ENCODE measurements around the gene CREB3L2. TPM values are rescaled to one million over a fixed set of nuclear protein-coding genes. Genes with fewer than 3 reads are reported as not detected.

CREB3L2 gene
- total and polyA plus RNA-seq, 10 of the 15 experiments (the other 5 are each of a cell fraction or from before 2014, with no cell fraction given) = 6.4 to 67.1 (median 26.2) TPM

DNA sequence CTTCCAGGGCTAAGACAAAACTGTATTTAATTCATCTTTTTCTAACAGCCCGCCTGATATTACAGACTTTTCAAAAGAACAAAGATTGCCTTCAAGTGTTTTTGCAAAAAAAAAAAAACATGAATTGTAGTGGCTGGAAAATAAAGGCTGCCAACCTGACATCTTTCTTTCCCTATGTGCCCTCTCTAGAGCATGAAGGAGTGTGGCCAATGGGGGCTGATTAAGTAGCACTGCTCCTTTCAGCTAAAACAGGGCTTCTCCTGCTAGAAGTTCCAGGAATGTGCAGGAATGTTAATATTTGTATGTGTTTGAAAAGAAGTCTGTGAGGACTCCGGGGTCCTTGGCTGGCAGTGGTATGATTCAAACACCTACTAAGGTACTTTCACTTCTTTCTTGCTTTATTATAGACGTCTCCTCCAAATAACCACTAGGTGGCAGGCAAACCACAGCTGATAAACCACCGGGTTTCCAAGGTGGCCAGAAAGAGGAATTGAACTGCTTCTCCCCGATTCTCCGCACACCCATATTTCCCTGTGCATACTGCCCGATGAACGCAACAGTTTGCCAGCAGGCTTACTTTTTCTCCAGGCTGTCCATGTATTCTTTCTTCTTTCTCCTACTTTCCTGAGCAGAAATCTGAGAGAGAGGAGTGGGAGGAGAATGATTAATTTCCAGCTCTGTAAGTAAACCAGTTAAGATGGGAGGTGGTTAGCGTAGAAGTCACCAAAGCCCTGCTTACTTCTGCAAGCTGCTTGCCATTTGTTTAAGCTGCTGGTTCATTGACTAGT is 98.3 kb downstream of the CREB3L2 start (continued):
- peak; percentile 63; the same call in 1 of the 2 replicates for TF ChIP-seq FOXM1 (IDR thresholded peaks at IDR 0.05; ENCODE audit: low read depth, low read length)
- peak; percentile 96 for TF ChIP-seq SMC3 (IDR thresholded peaks at IDR 0.05; ENCODE audit: borderline replicate concordance, low read length)
- 0 out of 2 replicates have a peak, but pooled peaks have one; percentile 4 for TF ChIP-seq TCF12 (IDR thresholded peaks at IDR 0.05; ENCODE audit: low read depth, low read length)
- no peak for TF ChIP-seq NFXL1 (IDR thresholded peaks at IDR 0.05; ENCODE audit: borderline replicate concordance)
- no peak for TF ChIP-seq ETV6 (conservative IDR thresholded peaks at IDR 0.05 in 1 of 2, IDR thresholded peaks at IDR 0.05 in 1 of 2; ENCODE audit: borderline replicate concordance in 1 of 2, low read depth in 1 of 2)
- TF ChIP-seq YY1 (IDR thresholded peaks at IDR 0.05; ENCODE audit: low read depth, low read length) = peak; percentile 77
- TF ChIP-seq, protein P1, sequence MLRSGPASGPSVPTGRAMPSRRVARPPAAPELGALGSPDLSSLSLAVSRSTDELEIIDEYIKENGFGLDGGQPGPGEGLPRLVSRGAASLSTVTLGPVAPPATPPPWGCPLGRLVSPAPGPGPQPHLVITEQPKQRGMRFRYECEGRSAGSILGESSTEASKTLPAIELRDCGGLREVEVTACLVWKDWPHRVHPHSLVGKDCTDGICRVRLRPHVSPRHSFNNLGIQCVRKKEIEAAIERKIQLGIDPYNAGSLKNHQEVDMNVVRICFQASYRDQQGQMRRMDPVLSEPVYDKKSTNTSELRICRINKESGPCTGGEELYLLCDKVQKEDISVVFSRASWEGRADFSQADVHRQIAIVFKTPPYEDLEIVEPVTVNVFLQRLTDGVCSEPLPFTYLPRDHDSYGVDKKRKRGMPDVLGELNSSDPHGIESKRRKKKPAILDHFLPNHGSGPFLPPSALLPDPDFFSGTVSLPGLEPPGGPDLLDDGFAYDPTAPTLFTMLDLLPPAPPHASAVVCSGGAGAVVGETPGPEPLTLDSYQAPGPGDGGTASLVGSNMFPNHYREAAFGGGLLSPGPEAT (IDR thresholded peaks at IDR 0.05; ENCODE audit: low read depth) = 0 out of 2 replicates have a peak, but pooled peaks have one; percentile 24
- TF ChIP-seq, protein P2, sequence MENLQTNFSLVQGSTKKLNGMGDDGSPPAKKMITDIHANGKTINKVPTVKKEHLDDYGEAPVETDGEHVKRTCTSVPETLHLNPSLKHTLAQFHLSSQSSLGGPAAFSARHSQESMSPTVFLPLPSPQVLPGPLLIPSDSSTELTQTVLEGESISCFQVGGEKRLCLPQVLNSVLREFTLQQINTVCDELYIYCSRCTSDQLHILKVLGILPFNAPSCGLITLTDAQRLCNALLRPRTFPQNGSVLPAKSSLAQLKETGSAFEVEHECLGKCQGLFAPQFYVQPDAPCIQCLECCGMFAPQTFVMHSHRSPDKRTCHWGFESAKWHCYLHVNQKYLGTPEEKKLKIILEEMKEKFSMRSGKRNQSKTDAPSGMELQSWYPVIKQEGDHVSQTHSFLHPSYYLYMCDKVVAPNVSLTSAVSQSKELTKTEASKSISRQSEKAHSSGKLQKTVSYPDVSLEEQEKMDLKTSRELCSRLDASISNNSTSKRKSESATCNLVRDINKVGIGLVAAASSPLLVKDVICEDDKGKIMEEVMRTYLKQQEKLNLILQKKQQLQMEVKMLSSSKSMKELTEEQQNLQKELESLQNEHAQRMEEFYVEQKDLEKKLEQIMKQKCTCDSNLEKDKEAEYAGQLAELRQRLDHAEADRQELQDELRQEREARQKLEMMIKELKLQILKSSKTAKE (IDR thresholded peaks at IDR 0.05; ENCODE audit: low read depth, poor library complexity, severe bottlenecking) = peak; percentile 76
- no peak for TF ChIP-seq ZNF217 (IDR thresholded peaks at IDR 0.05)
- no peak for TF ChIP-seq EP300 (IDR thresholded peaks at IDR 0.05; ENCODE audit: borderline replicate concordance in 1 of 2, control insufficient read depth in 1 of 2, low read depth in 2 of 2, low read length in 2 of 2)
- no peak for TF ChIP-seq KDM1A (IDR thresholded peaks at IDR 0.05; ENCODE audit: borderline replicate concordance)

Measured in GM12878 (cell line).